ENCODE data around the gene ESCO1. TPM values are rescaled to one million over a fixed set of nuclear protein-coding genes. Genes with fewer than 3 reads are reported as not detected.

ESCO1 gene
- total and polyA plus RNA-seq, 2 of the 13 experiments (the other 11 are each of a cell fraction or from before 2014, with no cell fraction given), result 6.3 to 19.4 TPM

DNA sequence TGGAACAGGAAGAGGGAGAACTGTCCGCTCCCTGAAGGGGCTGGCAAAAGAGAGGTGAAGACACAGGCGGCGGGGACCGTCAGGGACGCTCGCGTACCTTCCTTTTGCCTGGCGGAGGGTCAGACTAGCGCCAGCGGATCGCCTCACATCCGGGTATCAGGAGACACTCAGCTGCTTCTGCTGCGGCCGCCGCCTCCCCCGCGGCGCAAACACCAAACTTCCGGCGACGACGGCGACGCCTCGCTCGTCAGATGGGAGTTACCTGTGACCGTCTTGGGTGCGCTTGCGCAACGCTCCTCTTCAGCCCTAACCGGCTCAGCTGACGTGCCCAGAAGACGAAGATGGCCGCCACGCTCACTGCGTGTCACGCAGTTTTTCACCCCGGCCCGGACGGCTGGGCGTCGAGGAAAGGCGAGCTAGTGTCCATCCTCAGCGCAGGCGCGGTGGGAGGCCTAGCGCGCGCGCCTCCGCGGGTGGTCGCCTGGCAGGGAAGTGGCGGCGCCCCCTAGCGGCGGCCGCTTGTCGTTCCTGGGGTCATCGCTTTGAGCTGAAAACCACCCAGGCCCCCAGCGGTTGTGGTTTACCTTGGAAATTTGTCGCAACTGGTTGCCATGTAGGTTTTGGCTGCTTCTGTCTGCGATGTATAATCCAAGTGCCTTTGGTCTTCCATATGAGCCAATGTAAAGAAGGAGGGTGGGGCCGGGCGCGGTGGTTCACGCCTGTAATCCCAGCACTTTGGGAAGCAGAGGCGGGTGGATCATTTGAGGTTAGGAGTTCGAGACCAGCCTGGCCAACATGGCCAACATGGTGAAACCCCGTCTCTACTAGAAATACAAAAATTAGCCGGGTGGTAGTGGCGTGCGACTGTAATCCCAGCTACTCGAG, at the start of gene ESCO1 (continued):
- TF ChIP-seq, protein P1, sequence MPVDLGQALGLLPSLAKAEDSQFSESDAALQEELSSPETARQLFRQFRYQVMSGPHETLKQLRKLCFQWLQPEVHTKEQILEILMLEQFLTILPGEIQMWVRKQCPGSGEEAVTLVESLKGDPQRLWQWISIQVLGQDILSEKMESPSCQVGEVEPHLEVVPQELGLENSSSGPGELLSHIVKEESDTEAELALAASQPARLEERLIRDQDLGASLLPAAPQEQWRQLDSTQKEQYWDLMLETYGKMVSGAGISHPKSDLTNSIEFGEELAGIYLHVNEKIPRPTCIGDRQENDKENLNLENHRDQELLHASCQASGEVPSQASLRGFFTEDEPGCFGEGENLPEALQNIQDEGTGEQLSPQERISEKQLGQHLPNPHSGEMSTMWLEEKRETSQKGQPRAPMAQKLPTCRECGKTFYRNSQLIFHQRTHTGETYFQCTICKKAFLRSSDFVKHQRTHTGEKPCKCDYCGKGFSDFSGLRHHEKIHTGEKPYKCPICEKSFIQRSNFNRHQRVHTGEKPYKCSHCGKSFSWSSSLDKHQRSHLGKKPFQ (CRISPR knock-in tag; IDR thresholded peaks at IDR 0.05; ENCODE audit: insufficient replicate concordance), result peak; percentile 90
- 0 out of 2 replicates have a peak, but pooled peaks have one; percentile 36 for TF ChIP-seq ZNF143 (CRISPR knock-in tag; IDR thresholded peaks at IDR 0.05)
- TF ChIP-seq, protein P2, sequence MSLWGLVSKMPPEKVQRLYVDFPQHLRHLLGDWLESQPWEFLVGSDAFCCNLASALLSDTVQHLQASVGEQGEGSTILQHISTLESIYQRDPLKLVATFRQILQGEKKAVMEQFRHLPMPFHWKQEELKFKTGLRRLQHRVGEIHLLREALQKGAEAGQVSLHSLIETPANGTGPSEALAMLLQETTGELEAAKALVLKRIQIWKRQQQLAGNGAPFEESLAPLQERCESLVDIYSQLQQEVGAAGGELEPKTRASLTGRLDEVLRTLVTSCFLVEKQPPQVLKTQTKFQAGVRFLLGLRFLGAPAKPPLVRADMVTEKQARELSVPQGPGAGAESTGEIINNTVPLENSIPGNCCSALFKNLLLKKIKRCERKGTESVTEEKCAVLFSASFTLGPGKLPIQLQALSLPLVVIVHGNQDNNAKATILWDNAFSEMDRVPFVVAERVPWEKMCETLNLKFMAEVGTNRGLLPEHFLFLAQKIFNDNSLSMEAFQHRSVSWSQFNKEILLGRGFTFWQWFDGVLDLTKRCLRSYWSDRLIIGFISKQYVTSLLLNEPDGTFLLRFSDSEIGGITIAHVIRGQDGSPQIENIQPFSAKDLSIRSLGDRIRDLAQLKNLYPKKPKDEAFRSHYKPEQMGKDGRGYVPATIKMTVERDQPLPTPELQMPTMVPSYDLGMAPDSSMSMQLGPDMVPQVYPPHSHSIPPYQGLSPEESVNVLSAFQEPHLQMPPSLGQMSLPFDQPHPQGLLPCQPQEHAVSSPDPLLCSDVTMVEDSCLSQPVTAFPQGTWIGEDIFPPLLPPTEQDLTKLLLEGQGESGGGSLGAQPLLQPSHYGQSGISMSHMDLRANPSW (CRISPR knock-in tag; IDR thresholded peaks at IDR 0.05; ENCODE audit: borderline replicate concordance), result peak; percentile 91; the same call in 1 of the 2 replicates
- peak; percentile 76; the same call in 1 of the 2 replicates for TF ChIP-seq STAT5B (CRISPR knock-in tag; IDR thresholded peaks at IDR 0.05)
- TF ChIP-seq, protein P3, sequence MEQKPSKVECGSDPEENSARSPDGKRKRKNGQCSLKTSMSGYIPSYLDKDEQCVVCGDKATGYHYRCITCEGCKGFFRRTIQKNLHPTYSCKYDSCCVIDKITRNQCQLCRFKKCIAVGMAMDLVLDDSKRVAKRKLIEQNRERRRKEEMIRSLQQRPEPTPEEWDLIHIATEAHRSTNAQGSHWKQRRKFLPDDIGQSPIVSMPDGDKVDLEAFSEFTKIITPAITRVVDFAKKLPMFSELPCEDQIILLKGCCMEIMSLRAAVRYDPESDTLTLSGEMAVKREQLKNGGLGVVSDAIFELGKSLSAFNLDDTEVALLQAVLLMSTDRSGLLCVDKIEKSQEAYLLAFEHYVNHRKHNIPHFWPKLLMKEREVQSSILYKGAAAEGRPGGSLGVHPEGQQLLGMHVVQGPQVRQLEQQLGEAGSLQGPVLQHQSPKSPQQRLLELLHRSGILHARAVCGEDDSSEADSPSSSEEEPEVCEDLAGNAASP (CRISPR knock-in tag; IDR thresholded peaks at IDR 0.05; ENCODE audit: borderline replicate concordance), result peak; percentile 59; the same call in 1 of the 2 replicates
- TF ChIP-seq AGO2 (optimal IDR thresholded peaks at IDR 0.05; ENCODE audit: low read depth, low read length), result peak; percentile 36
- TF ChIP-seq JDP2 (CRISPR knock-in tag; IDR thresholded peaks at IDR 0.05; ENCODE audit: borderline replicate concordance), result no peak; the same call in 1 of the 2 replicates
- TF ChIP-seq NFE2 (CRISPR knock-in tag; IDR thresholded peaks at IDR 0.05), result no peak
- TF ChIP-seq, protein P4, sequence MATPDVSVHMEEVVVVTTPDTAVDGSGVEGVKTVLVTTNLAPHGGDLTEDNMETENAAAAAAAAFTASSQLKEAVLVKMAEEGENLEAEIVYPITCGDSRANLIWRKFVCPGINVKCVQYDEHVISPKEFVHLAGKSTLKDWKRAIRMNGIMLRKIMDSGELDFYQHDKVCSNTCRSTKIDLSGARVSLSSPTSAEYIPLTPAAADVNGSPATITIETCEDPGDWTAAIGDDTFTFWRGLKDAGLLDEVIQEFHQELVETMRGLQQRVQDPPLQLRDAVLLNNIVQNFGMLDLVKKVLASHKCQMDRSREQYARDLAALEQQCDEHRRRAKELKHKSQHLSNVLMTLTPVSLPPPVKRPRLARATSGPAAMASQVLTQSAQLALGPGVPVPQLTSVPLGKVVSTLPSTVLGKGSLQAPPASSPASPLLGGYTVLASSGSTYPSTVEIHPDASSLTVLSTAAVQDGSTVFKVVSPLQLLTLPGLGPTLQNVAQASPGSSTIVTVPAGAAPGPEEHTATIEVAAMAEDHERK (CRISPR knock-in tag; IDR thresholded peaks at IDR 0.05; ENCODE audit: low read depth), result peak; percentile 76
- peak; percentile 64; the same call in 1 of the 2 replicates for TF ChIP-seq SNAPC5 (CRISPR knock-in tag; IDR thresholded peaks at IDR 0.05; ENCODE audit: borderline replicate concordance)
- TF ChIP-seq SIN3B (IDR thresholded peaks at IDR 0.05; ENCODE audit: low read length), result no peak
- TF ChIP-seq ATAD3A (CRISPR knock-in tag; IDR thresholded peaks at IDR 0.05), result no peak
- peak; percentile 37; the same call in 1 of the 2 replicates for TF ChIP-seq KLF12 (CRISPR knock-in tag; IDR thresholded peaks at IDR 0.05; ENCODE audit: borderline replicate concordance)
- TF ChIP-seq PPARG (CRISPR knock-in tag; conservative IDR thresholded peaks at IDR 0.05), result peak; percentile 67
- TF ChIP-seq, protein P5, sequence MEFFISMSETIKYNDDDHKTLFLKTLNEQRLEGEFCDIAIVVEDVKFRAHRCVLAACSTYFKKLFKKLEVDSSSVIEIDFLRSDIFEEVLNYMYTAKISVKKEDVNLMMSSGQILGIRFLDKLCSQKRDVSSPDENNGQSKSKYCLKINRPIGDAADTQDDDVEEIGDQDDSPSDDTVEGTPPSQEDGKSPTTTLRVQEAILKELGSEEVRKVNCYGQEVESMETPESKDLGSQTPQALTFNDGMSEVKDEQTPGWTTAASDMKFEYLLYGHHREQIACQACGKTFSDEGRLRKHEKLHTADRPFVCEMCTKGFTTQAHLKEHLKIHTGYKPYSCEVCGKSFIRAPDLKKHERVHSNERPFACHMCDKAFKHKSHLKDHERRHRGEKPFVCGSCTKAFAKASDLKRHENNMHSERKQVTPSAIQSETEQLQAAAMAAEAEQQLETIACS (CRISPR knock-in tag; IDR thresholded peaks at IDR 0.05), result peak; percentile 90
- TF ChIP-seq HNF4G (IDR thresholded peaks at IDR 0.05; ENCODE audit: borderline replicate concordance, low read depth, low read length), result no peak
- peak; percentile 43; the same call in 1 of the 2 replicates for TF ChIP-seq HNF4G (CRISPR knock-in tag; IDR thresholded peaks at IDR 0.05; ENCODE audit: borderline replicate concordance, low read depth)
